Activated CD4-positive, alpha-beta memory T cell treated with anti-CD3 and anti-CD28 coated beads for 36 hours (primary cell): ENCODE data around the gene OR7G2. TPM values are rescaled to one million over a fixed set of nuclear protein-coding genes. Genes with fewer than 3 reads are reported as not detected.
"Not testable (repeated sequence)": the region's sequence is repeated elsewhere in the genome, so short reads cannot be mapped to it uniquely, and the experiment has no call there.

Source experiments
- CTCF ChIA-PET: fragments of 350-600 bp; sonication (Branson Sonifier 250); formaldehyde crosslinking; loops from one replicate; lab custom pipeline; 2021; ENCODE audit warnings: antibody characterized with exemption, inconsistent platforms; lab: Charles Lee
- POLR2A ChIA-PET: fragments of 350-600 bp; sonication (Branson Sonifier 250); formaldehyde crosslinking; loops from one replicate; lab custom pipeline; 2021; ENCODE audit warnings: antibody characterized with exemption; lab: Charles Lee
- DNase-seq: peaks from one replicate; pipeline ENCODE4 v3.0.0-alpha.2; 2020
- H3K27ac Mint-ChIP-seq: one replicate; pipeline ENCODE4 v1.8.0; 2021; ENCODE audit warnings: mixed read lengths
- H3K27me3 Mint-ChIP-seq: one replicate; pipeline ENCODE4 v1.8.0; 2021; ENCODE audit warnings: mixed read lengths
- H3K36me3 Mint-ChIP-seq: one replicate; pipeline ENCODE4 v1.8.0; 2021; ENCODE audit warnings: mixed read lengths
- H3K4me1 Mint-ChIP-seq: one replicate; pipeline ENCODE4 v1.8.0; 2021; ENCODE audit warnings: low read depth, mixed read lengths
- H3K4me3 Mint-ChIP-seq: one replicate; pipeline ENCODE4 v1.8.0; 2021; ENCODE audit warnings: mild to moderate bottlenecking, mixed read lengths
- H3K9me3 Mint-ChIP-seq: one replicate; pipeline ENCODE4 v1.8.0; 2021; ENCODE audit warnings: mixed read lengths
- intact Hi-C: fragments of 100-400 bp; cut with micrococcal nuclease; formaldehyde crosslinking; loops from one replicate; pipeline ENCODE4 v1.15.1; 2023
- total RNA-seq, 2 experiments: library from RNA; stranded (reverse); gene quantifications; one replicate each; pipeline ENCODE4 v1.2.3, GENCODE V29; 2021

Gene OR7G2
- total RNA-seq, 2 experiments from 2014 or later: not detected

- Mint-ChIP-seq H3K4me1 (peaks cover 3% of the 10 kb centered on the region), H3K27ac (no peak overlapping the region), H3K9me3 (no peaks in the 10 kb centered on the region), H3K27me3 (peaks cover 8% of the 10 kb centered on the region), H3K4me3 (no peak overlapping the region), H3K36me3 (no peaks in the 10 kb centered on the region)
- DNase-seq: no peak
- intact Hi-C loops: no loop called here
- ChIA-PET CTCF (no interaction called here), POLR2A (no interaction called here)
Measured at GRCh38 chr19:9130965-9131364, 23.7 kb upstream of the OR7G2 start.

- DNase-seq: no peak
- H3K36me3 Mint-ChIP-seq: no peaks in the 10 kb centered on the region
- CTCF ChIA-PET: no interaction called here
- no peaks in the 10 kb centered on the region for H3K9me3 Mint-ChIP-seq
- intact Hi-C loops: no loop called here
- POLR2A ChIA-PET: no interaction called here
- peaks cover 13% of the 10 kb centered on the region for H3K27me3 Mint-ChIP-seq
- H3K4me3 Mint-ChIP-seq: no peak overlapping the region
- H3K27ac Mint-ChIP-seq: no peak overlapping the region
- peaks cover 3% of the 10 kb centered on the region for H3K4me1 Mint-ChIP-seq
Measured at GRCh38 chr19:9128171-9128570, 20.9 kb upstream of the OR7G2 start.

GRCh38 chr19:9126900-9127405, 19.7 kb upstream of the OR7G2 start, which contains the start of gene OR7G3:
Gene OR7G3, minus strand, starts transcription at chr19:9126950. Its CDS starts 0 bp downstream, at chr19:9126950.
- intact Hi-C loops: no loop called here
- Mint-ChIP-seq H3K4me3 (no peak within 1 kb of the TSS), H3K4me1 (peaks cover 3% of the 10 kb centered on the region), H3K9me3 (no peaks in the 10 kb centered on the region), H3K36me3 (no peaks in the 10 kb centered on the region), H3K27ac (no peak within 1 kb of the TSS), H3K27me3 (peaks cover 13% of the 10 kb centered on the region)
- ChIA-PET POLR2A (no interaction called here), CTCF (no interaction called here)
- DNase-seq: no peak

GRCh38 chr19:9116547-9116946, 9.3 kb upstream of the OR7G2 start:
- ChIA-PET CTCF (no interaction called here), POLR2A (no interaction called here)
- H3K9me3 Mint-ChIP-seq: no peaks in the 10 kb centered on the region
- H3K4me3 Mint-ChIP-seq: no peak overlapping the region
- intact Hi-C loops: no loop called here
- no peak overlapping the region for H3K27ac Mint-ChIP-seq
- peaks cover 4% of the 10 kb centered on the region for H3K27me3 Mint-ChIP-seq
- DNase-seq: no peak
- no peaks in the 10 kb centered on the region for H3K4me1 Mint-ChIP-seq
- no peaks in the 10 kb centered on the region for H3K36me3 Mint-ChIP-seq

- CTCF ChIA-PET: no interaction called here
- H3K4me1 Mint-ChIP-seq: no peaks in the 10 kb centered on the region
- H3K36me3 Mint-ChIP-seq: no peaks in the 10 kb centered on the region
- peaks cover 4% of the 10 kb centered on the region for H3K27me3 Mint-ChIP-seq
- intact Hi-C loops: no loop called here
- POLR2A ChIA-PET: no interaction called here
- no peaks in the 10 kb centered on the region for H3K9me3 Mint-ChIP-seq
- no peak within 1 kb of the TSS for H3K27ac Mint-ChIP-seq
- no peak within 1 kb of the TSS for H3K4me3 Mint-ChIP-seq
- no peak for DNase-seq
Measured at GRCh38 chr19:9115307-9115813, 8.1 kb upstream of the OR7G2 start, which contains the start of gene OR7G1. Gene OR7G1, minus strand, starts transcription at chr19:9115763. Its CDS starts 0 bp downstream, at chr19:9115763.

- peaks cover 13% of the 10 kb centered on the region for H3K27me3 Mint-ChIP-seq
- no peaks in the 10 kb centered on the region for H3K36me3 Mint-ChIP-seq
- H3K4me1 Mint-ChIP-seq: no peaks in the 10 kb centered on the region
- CTCF ChIA-PET: no interaction called here
- H3K9me3 Mint-ChIP-seq: no peaks in the 10 kb centered on the region
- H3K27ac Mint-ChIP-seq: no peak overlapping the region
- intact Hi-C loops: no loop called here
- POLR2A ChIA-PET: no interaction called here
- no peak overlapping the region for H3K4me3 Mint-ChIP-seq
- no peak for DNase-seq
Measured at GRCh38 chr19:9109959-9110358, 2.7 kb upstream of the OR7G2 start.

GRCh38 chr19:9086761-9087160, 20.5 kb downstream of the OR7G2 start, which contains the start of gene OR1M1:
Gene OR1M1, plus strand, starts transcription at chr19:9087061. Its CDS starts 6,184 bp downstream, at chr19:9093245.
- H3K36me3 Mint-ChIP-seq: no peaks in the 10 kb centered on the region
- no peak within 1 kb of the TSS for H3K4me3 Mint-ChIP-seq
- ChIA-PET CTCF (no interaction called here), POLR2A (no interaction called here)
- no peaks in the 10 kb centered on the region for H3K4me1 Mint-ChIP-seq
- peaks cover 15% of the 10 kb centered on the region for H3K27me3 Mint-ChIP-seq
- intact Hi-C loops: loop anchor here (10.0 kb wide), 1 partner anchor 432 kb away; no protein-coding TSS in a partner anchor
- H3K9me3 Mint-ChIP-seq: no peaks in the 10 kb centered on the region
- DNase-seq: no peak
- no peak within 1 kb of the TSS for H3K27ac Mint-ChIP-seq

- intact Hi-C loops: no loop called here
- H3K4me3 Mint-ChIP-seq: no peak overlapping the region
- H3K4me1 Mint-ChIP-seq: no peaks in the 10 kb centered on the region
- H3K9me3 Mint-ChIP-seq: no peaks in the 10 kb centered on the region
- no peaks in the 10 kb centered on the region for H3K36me3 Mint-ChIP-seq
- no peak for DNase-seq
- no peaks in the 10 kb centered on the region for H3K27me3 Mint-ChIP-seq
- H3K27ac Mint-ChIP-seq: no peak overlapping the region
- POLR2A ChIA-PET: no interaction called here
- CTCF ChIA-PET: no interaction called here
Measured at GRCh38 chr19:9078651-9079050, 28.6 kb downstream of the OR7G2 start.

- Mint-ChIP-seq H3K4me3 (no peak overlapping the region), H3K27ac (no peak overlapping the region), H3K9me3 (no peaks in the 10 kb centered on the region), H3K27me3 (peaks cover 2% of the 10 kb centered on the region), H3K36me3 (no peaks in the 10 kb centered on the region), H3K4me1 (no peaks in the 10 kb centered on the region)
- POLR2A ChIA-PET: no interaction called here
- no peak for DNase-seq
- intact Hi-C loops: no loop called here
- CTCF ChIA-PET: no interaction called here
Measured at GRCh38 chr19:9076901-9077300, 30.4 kb downstream of the OR7G2 start.

- ChIA-PET POLR2A (no interaction called here), CTCF (no interaction called here)
- no peaks in the 10 kb centered on the region for H3K4me1 Mint-ChIP-seq
- peaks cover 2% of the 10 kb centered on the region for H3K27me3 Mint-ChIP-seq
- H3K4me3 Mint-ChIP-seq: no peak overlapping the region
- no peak for DNase-seq
- intact Hi-C loops: no loop called here
- no peaks in the 10 kb centered on the region for H3K9me3 Mint-ChIP-seq
- no peak overlapping the region for H3K27ac Mint-ChIP-seq
- H3K36me3 Mint-ChIP-seq: no peaks in the 10 kb centered on the region
Measured at GRCh38 chr19:9075064-9075949, 32.0 kb downstream of the OR7G2 start.

GRCh38 chr19:9073806-9074205, 33.5 kb downstream of the OR7G2 start:
- Mint-ChIP-seq H3K9me3 (no peaks in the 10 kb centered on the region), H3K4me1 (no peaks in the 10 kb centered on the region), H3K4me3 (no peak overlapping the region), H3K36me3 (no peaks in the 10 kb centered on the region), H3K27ac (no peak overlapping the region), H3K27me3 (peaks cover 2% of the 10 kb centered on the region)
- ChIA-PET CTCF (no interaction called here), POLR2A (no interaction called here)
- DNase-seq: no peak
- intact Hi-C loops: no loop called here

GRCh38 chr19:9071720-9072119, 35.6 kb downstream of the OR7G2 start:
- POLR2A ChIA-PET, DNase-seq, H3K27me3 Mint-ChIP-seq, CTCF ChIA-PET, H3K4me3 Mint-ChIP-seq, H3K4me1 Mint-ChIP-seq, intact Hi-C loops, H3K9me3 Mint-ChIP-seq, H3K27ac Mint-ChIP-seq, H3K36me3 Mint-ChIP-seq: not testable (repeated sequence)
